Measurements from ENCODE around the gene PDE4DIP.
"Not testable (repeated sequence)": the region's sequence is repeated elsewhere in the genome, so short reads cannot be mapped to it uniquely, and the experiment has no call there.

The PDE4DIP gene

DNA sequence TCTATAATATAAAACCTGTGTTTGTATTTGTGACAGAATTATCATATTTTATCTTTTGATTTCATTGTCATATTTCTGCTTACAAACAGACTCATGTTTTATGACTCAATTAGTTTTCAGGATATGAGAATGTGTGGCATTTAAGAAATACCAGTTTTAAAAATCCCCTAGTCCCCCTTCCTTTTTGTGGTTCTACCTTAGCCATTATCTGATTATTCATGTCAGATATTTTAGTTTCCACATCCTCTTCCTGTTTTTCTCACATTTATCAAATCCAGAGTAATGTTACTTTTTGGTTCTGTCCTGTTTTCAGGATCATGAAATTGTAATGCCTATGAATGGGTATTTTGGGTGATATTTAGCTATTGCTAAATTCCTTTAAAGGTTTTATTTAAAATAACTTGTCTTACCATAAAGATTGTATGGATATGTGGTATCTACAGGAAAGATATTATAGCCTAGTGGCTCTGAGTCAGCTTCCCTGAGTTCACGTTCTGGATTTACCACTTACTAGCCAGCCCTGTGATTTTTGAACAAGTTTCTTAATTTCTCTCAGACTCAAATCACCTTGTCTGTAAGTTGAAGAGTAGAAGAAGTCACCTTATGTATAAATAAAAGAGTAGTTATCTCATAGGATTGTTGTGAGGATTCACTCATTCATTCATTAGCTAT lies 131.8 kb downstream of the PDE4DIP start:
- DNase-seq (ENCODE audit: low read depth), result not testable (repeated sequence)

DNA sequence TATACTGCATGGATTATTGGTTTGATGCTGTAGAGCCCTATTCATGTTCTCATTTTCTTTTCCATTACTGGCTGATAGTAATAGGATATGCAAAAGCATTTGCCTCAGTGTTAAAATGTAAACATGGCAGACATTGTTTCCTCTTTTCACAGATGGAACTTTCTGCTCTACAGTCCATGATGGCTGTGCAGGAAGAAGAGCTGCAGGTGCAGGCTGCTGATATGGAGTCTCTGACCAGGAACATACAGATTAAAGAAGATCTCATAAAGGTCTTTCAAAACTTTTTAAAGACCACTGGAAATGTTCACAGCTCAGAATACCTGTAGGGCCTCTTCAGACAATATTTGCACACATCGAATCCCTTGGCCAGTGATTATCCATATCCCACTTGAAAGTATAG lies 133.6 kb downstream of the PDE4DIP start:
- DNase-seq (ENCODE audit: low read depth), result not testable (repeated sequence)

DNA sequence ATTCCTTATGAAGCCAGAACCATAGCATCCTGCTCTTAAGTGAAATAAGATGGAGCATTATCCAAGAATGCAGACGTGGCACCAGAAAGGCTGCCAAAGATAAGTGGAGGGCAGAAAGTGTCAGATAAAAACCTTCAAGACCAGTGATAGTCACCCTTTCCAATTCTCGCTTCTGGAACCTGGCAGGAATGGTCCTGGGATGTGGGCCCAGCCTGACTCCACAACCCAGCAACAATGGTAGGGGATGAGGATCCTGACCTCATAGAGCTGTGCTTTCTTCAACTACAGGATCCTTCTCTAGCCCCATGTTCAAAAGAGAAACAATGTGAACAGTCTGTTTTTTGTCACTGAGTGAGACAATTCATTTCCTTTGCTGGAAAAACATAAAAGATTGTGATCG lies 145.2 kb downstream of the PDE4DIP start:
- not testable (repeated sequence) for DNase-seq (ENCODE audit: low read depth)

DNA sequence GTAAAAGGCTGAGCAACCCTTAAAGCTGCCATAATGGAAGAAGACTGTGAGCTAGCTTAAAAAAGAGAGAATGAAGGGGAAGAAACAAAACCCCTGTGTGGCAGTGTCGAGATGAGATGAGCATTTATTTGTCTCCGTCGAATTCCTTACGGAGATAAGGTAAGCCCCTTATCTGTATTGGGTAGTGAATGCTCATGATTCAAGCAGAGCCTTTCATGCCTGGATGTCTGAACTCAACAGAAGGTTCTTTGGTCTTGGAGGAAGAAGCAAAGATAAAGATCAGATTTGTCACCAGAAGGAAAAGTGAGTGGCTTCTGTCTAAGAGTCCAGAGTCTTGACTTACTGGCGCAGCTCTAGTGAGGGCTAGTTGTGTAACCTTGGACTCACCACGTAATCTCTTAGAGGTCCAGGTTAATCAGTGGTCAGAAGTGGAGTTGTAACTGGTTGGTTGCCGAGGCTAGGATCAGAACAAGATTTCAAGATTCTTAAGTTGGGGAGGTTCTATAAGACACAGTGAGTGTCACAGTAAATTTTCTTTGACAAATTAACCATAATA lies 146.1 kb downstream of the PDE4DIP start:
- DNase-seq (ENCODE audit: low read depth), result not testable (repeated sequence)

DNA sequence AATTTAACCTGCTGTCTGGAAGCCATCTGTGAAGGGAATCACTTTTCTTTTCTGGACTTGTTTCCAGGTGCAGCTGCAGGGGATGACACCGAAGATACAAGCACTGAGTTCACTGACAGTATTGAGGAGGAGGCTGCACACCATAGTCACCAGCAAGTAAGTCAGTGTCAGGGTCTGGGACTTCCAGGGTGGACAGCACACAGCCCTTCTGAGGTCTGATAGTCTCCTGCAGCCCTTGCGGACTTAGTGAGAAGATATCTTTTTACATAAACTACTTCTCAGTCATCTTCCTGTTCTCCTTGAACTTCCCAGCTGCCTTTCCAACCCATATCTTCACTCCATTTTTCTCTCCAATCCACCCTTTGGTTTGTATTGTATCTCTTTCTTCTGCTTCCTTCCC lies 147.6 kb downstream of the PDE4DIP start:
- not testable (repeated sequence) for DNase-seq (ENCODE audit: low read depth)

DNA sequence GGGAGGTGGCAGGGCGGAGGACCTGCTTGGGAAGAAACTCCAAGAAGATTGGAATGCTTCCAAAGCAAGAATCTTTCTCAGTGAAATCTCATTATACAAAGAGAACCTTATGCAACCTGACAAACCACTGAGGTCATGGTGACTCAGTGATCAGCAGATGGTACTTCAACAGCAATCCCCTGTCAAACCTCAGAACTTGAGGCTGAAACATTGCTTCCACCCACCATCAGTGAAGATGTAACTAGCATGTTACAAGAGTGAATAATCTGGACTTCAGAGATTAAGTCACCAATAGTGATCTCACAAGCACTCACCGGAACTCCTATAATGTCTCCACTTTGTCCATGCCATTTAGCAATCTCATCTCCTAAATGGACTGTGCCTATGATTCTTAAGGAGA lies 148.1 kb downstream of the PDE4DIP start:
- not testable (repeated sequence) for DNase-seq (ENCODE audit: low read depth)

DNA sequence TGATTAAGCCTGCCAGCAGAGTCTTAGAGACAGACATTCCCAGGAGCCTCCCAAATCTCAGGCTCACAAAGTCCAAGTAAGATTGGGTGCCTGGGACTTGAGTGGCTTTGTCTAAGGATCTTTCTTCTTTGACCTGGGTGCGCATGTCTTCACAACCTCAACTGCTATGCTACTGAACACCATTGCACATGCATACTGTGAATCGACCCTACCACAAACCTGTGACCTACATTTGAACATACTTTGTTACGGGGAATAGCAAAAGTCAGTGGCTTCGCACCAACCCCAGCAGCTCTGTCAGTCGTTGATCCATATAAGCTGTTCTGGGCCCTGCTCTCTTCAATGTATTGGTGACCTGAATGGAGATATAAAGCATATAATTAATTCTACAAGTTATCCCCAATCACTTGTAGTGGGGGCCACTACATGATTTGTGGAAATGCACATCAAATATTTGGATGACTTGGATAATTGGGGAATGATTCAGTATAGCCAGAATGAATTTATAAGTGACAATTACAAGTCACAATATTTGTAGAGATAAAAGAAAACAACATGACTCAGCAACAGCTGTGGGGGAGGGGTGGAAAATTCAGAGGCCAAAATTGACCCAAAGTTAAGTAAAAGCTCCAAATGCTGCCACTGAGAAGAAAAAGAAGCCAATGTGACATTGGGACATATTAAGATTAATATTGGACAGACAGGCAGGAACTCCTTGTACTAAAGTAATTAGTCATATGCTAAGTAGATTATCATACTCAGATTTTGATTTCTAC lies 152.4 kb downstream of the PDE4DIP start:
- DNase-seq (ENCODE audit: low read depth), result not testable (repeated sequence)

DNA sequence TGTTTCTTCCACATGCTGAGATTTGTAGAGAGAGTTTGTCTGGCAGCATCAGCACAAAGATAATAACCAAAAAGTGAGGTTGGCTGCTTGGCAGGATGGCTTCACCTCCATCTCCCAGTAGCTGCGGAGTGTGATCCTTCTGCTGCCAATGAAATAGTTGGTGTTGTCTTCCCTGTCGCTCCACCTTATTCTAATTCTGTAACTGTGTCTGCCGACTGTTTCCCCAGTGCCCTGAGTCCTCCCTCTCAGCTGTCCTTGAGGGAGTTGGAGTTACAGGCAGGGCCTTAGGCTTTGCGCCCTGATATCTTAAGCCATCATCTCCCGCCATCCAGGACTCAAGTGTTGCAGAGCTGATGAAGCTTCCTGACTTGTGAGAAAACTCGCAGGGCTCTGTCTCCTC lies 153.2 kb downstream of the PDE4DIP start:
- DNase-seq (ENCODE audit: low read depth), result not testable (repeated sequence)

DNA sequence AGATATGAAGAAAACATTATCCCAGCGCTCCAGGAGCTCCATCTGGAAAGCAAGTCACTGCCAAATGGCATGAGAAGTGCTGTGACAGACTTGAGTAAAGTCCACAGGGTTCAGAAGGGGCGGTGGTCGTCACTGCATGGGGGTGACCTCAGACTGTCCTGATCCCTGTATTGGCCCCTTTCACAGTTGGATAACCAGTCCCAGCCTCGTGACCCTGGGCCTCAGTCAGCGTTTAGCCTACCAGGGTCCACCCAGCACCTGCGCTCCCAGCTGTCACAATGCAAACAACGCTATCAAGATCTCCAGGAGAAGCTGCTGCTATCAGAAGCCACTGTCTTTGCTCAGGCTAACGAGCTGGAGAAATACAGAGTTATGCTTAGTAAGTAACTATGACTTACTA lies 158.4 kb downstream of the PDE4DIP start:
- not testable (repeated sequence) for DNase-seq (ENCODE audit: low read depth)

DNA sequence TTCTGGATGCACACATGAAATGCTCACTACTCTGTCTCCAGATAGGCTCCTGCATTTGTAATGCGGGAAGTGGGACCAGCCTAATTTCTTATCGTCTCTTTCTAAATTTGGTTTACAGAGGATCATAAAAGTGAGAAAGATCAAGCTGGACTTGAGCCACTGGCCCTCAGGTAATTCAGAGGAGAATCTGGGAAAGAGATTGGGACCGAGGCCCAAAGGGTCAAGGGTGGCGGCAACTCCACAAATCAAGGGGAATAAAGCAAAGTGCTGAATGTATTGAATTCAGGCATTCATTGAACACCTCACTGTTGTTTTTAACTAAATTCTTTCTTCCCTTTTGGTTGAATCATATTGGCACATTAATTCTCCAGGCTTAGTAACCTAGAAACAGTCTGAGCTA lies 164.1 kb downstream of the PDE4DIP start:
- DNase-seq (ENCODE audit: low read depth), result not testable (repeated sequence)

DNA sequence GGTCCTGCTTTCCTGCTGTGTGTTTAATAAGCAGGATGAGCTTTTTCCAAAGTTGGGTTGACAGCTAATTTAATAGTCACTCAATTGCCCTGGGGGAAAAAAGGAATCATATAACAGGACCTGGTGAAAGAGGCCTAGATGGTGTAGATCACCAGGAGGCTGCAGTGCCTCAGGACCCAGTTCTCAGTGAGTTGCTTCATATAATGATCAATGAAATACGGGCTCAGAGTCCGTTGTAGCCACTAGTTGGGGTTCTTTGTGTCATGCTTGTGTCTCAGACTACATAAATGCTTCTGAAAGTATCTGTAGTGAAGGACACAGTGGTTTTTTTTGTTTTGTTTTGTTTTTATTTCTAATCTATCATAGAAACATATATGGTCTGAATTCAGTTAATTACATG lies 164.5 kb downstream of the PDE4DIP start:
- not testable (repeated sequence) for DNase-seq (ENCODE audit: low read depth)

DNA sequence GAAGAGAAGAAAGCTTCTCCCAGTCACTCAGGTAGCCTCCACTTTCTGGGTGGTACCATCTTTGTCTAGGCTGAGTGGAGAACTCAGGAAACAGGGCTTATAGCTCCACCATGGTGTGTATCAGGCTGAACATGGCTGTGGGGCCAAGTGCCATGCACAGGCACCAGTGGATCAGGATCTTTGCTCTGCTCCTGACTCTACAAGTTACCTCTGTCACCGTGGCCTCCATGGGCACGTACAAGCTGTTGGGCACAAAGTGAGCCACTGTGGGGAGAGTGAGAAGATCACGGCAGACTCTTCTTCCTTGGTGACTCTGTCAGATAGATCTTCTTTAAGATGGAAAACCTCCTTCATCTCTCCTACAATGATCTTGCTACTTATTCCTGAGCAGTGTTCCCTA lies 165.5 kb downstream of the PDE4DIP start:
- not testable (repeated sequence) for DNase-seq (ENCODE audit: low read depth)

DNA sequence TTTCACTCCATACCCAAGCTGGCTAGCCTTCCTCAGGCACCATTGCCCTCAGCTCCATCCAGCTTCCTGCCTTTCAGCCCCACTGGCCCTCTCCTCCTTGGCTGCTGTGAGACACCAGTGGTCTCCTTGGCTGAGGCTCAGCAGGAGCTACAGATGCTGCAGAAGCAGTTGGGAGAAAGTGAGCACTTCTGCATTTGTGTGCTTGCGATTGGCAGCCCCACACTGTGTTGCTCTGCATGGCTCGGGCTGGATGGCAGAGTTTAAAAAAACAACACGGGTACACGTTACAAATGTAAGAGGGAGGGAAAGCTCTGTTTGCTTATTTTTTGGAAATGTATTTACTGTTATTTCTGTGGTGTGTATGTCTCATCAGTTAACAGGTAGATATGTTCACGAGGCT lies 168.4 kb downstream of the PDE4DIP start:
- DNase-seq (ENCODE audit: low read depth), result not testable (repeated sequence)

DNA sequence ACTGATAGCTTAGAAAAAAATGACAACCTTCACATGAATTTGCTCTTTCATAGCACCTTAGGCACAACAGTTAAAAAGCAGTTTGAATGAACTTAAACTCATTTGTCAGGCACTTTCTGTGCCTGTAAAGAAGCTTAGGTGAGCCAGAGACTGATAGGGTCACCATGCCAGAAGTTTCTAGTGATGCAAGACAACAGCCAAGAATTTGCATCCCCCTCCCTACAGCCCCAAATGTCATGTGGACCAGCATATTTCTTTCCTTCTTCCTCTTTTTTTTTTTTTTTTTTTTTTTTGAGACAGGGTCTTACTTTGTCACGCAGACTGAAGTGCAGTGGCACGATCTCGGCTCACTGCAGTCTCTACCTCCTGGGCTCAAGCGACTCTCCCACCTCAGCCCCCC lies 169.3 kb downstream of the PDE4DIP start:
- DNase-seq (ENCODE audit: low read depth), result not testable (repeated sequence)

DNA sequence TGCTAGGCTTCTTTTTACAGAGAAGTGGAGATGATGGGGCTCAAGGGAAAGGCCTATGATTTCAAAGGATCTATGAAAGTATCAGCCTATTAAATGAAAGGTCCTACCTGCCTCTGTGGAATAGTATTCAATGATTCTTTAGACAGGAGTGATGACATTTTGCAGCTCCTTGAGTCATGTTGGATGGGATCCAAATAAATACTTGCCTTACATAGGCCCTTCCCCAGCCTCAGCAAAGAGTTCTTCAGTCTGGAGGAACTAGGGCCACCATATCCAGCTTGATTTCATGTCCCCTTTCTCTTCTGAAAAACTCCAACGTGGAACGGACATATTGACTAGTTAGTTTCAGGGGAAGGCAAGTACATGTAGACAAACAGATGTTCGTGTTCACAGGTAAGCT lies 171.3 kb downstream of the PDE4DIP start:
- not testable (repeated sequence) for DNase-seq (ENCODE audit: low read depth)

DNA sequence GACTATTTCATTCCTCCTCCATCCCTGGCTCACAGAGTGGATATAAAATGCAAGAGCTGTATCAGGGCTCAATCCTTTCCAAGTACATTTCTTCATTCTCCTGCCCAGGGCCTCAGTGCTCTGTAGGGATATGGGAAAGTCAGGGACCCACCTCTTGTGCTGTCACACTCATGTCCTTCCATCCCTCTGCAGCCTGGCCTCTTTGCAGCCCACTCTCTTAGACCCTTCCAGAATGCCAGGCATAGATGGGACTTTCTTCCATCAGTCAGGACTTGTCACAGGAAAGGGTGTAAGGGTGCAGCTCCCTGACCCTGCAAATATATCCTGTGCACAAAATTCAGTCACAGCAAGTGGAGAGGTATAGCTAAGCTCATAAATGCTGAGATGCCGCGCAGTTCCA lies 172.4 kb downstream of the PDE4DIP start:
- DNase-seq (ENCODE audit: low read depth), result not testable (repeated sequence)

DNA sequence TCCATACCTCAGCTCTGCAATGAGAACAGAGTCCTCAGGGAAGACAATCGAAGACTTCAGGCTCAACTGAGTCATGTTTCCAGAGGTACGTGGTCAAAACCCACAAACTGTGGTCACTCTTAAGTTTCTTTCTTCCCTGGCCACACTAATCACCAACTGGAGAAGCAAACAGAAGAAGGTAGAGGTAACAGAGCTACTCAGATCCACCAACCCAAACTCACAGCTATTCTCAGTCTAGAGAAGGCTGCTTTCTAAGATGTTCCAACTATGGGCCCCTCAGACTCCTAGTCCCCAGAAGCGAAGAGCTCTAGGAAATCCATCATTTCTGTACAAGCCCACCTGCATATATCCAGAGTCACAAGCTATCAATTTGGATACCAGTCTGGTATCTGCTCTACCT lies 174.3 kb downstream of the PDE4DIP start:
- not testable (repeated sequence) for DNase-seq (ENCODE audit: low read depth)

DNA sequence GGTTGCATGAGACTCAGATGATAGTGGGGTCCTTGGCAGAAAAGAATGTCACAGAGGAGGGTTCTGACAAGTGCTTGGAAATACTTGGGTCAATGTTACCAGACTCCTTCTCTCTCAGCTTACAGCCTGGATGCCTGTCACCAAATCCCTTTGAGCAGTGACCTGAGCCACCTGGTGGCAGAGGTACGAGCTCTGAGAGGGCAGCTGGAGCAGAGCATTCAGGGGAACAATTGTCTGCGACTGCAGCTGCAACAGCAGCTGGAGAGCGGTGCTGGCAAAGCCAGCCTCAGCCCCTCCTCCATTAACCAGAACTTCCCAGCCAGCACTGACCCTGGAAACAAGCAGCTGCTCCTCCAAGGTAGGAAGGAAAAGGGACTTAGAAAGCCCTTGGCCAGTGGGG lies 180.1 kb downstream of the PDE4DIP start:
- not testable (repeated sequence) for DNase-seq (ENCODE audit: low read depth)

DNA sequence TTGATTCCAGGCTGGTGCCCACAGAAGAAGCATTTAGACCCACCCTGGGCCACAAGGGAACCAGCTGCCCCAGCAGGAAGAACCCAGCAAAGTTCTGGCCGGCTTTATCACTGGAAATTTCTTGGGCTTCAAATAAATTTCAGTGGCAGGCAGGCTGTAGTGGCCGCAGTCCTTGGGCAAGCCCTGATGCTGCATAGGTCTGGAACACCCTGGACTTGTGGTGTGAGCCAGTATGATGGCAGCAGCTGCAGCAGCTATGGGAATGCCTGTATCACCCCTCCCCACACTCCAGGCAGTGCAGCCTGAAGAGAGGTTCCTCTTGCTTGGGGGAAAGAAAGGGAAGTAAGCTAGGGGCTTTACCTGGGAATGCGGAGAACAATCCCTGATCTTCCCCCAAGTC lies 189.7 kb downstream of the PDE4DIP start:
- DNase-seq (ENCODE audit: low read depth), result not testable (repeated sequence)

DNA sequence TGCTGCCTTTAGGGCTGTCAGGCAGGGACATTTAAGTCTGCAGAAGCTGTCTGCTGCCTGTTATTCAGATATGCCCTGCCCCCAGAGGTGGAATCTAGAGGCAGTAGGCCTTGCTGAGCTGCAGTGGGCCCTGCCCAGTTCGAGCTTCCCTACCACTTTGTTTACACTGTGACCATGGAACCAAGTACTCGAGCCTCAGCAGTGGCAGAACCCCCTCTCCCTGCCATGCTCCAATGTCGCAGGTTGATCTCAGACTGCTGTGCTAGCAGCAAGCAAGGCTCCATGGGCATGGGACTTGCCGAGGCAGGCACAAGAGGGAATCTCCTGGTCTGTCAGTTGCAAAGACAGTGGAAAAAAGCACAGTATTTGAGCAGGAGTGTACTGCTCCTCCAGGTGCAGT lies 198.8 kb downstream of the PDE4DIP start:
- not testable (repeated sequence) for DNase-seq (ENCODE audit: low read depth)

DNA sequence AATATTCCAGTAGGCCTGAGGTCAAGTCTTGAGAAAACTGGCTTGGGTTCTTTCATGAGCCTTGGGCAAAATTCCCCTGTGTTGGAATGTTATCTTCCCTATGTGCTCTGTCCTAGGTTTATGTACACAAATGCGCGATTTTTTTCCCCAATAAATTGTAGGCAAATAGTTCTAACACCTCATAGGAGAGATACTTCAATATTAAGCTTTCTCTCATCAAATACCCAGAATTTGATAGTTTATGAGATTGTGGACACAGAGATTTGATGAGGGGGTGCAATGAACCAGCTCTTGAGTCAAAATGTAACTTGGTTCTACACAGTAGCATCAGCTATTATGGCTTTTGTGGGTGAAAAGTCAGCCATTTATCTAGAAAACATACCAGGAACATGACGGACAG lies 220.4 kb downstream of the PDE4DIP start:
- not testable (repeated sequence) for DNase-seq (ENCODE audit: low read depth)

DNA sequence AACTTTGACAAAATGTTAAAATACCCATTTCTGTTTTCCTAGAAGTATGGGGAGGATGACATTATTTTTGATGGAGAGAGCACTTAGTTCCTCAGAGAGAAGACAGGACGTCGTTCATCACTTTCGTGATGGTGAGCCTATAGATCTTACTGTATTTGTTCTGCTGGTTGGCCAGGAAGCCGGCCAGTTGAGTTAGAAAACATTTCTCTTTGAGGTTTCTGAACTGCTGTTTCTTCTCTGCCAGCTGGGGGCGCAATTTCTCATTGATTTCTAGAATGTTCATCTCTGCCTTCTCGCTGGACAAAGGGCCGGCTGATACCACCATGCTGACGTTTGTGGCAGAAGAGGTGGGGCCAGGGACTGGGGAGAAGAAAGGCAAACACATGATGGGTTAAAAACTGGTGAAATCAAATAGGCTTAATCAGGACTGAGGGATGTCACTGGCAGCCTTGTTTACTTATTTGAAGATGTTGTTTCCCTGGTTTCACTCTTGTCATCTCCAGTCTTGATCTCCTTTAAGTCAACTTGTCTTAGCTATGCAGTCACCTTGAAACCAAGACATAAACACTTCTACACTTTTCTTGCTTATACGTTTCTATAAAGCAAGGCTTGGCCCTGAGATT lies 231.4 kb downstream of the PDE4DIP start:
- not testable (repeated sequence) for DNase-seq (ENCODE audit: low read depth)

Measured in GM04504 (cell line).